Upper lobe of left lung (tissue), 4 donors: ENCODE results near the gene SLC27A1.
"Not testable (repeated sequence)": the region's sequence is repeated elsewhere in the genome, so short reads cannot be mapped to it uniquely, and the experiment has no call there.

Experiments used
- EP300 ChIP-seq, 4 donors: sonication (generic); formaldehyde crosslinking; IDR thresholded peaks; one replicate each; pipeline ENCODE4 v1.5.1; 2017; ENCODE audit warnings: antibody characterized with exemption in 4 of 4, control low read depth in 2 of 4
- POLR2A ChIP-seq, 4 donors: fragments of 450-650 bp; IDR thresholded peaks; one replicate each; pipeline ENCODE4 v1.5.1; 2016 to 2017; ENCODE audit warnings: antibody characterized with exemption in 4 of 4, mild to moderate bottlenecking in 2 of 4
- TF ChIP-seq, protein P1 (sequence below), 6 experiments: fragments of 450-650 bp in 4 of 6; fragments of 200-600 bp in 2 of 6; sonication (generic) in 2 of 6; IDR thresholded peaks; one replicate each; pipeline ENCODE4 v1.5.1; 2016 to 2019; ENCODE audit warnings: antibody characterized with exemption in 6 of 6

GRCh38 chr19:17518654-17519053 is 48.3 kb downstream of the SLC27A1 start:
- TF ChIP-seq, protein P1, sequence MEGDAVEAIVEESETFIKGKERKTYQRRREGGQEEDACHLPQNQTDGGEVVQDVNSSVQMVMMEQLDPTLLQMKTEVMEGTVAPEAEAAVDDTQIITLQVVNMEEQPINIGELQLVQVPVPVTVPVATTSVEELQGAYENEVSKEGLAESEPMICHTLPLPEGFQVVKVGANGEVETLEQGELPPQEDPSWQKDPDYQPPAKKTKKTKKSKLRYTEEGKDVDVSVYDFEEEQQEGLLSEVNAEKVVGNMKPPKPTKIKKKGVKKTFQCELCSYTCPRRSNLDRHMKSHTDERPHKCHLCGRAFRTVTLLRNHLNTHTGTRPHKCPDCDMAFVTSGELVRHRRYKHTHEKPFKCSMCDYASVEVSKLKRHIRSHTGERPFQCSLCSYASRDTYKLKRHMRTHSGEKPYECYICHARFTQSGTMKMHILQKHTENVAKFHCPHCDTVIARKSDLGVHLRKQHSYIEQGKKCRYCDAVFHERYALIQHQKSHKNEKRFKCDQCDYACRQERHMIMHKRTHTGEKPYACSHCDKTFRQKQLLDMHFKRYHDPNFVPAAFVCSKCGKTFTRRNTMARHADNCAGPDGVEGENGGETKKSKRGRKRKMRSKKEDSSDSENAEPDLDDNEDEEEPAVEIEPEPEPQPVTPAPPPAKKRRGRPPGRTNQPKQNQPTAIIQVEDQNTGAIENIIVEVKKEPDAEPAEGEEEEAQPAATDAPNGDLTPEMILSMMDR (IDR thresholded peaks at IDR 0.05): not testable (repeated sequence)
- not testable (repeated sequence) for TF ChIP-seq POLR2A, EP300 (IDR thresholded peaks at IDR 0.05)
